GM23338 (cell line): ENCODE data around the gene KLHL22. TPM values are rescaled to one million over a fixed set of nuclear protein-coding genes. Genes with fewer than 3 reads are reported as not detected.
A peak's percentile ranks its signal among the peaks of the same experiment; 100 is the strongest.

Source experiments
- ATAC-seq: fragments of 200-7000 bp; cut with Tn5 transposase; 3 replicates; pipeline ENCODE4 v1.9.1; 2020
- DNase-seq: peaks from one replicate; pipeline ENCODE4 v3.0.0-alpha.2; 2015; ENCODE audit warnings: low spot score
- H2AFZ ChIP-seq: fragments of 200-600 bp; sonication (generic); 2 replicates; pipeline ENCODE4 v1.8.0; 2016; ENCODE audit warnings: antibody characterized with exemption, mild to moderate bottlenecking, moderate library complexity
- H3F3A ChIP-seq: fragments of 200-600 bp; sonication (generic); replicated peaks from 2 replicates; pipeline ENCODE4 v1.8.0; 2017; ENCODE audit warnings: antibody characterized with exemption, mixed run types, low read depth
- H3K27ac ChIP-seq: fragments of 200-600 bp; sonication (generic); 2 replicates; pipeline ENCODE4 v1.6.1; 2016; ENCODE audit warnings: low read depth
- H3K27me3 ChIP-seq: fragments of 200-600 bp; sonication (generic); 2 replicates; pipeline ENCODE4 v1.8.0; 2016; ENCODE audit warnings: mild to moderate bottlenecking, mixed run types, moderate library complexity; ENCODE audit not compliant: insufficient read depth
- H3K36me3 ChIP-seq: fragments of 200-600 bp; sonication (generic); 2 replicates; pipeline ENCODE4 v1.8.0; 2016; ENCODE audit warnings: mild to moderate bottlenecking; ENCODE audit not compliant: insufficient read depth
- H3K4me1 ChIP-seq: fragments of 200-600 bp; sonication (generic); 2 replicates; pipeline ENCODE4 v1.8.0; 2016; ENCODE audit warnings: mild to moderate bottlenecking, moderate library complexity; ENCODE audit not compliant: insufficient read depth
- H3K4me2 ChIP-seq: fragments of 200-600 bp; sonication (generic); 2 replicates; pipeline ENCODE4 v1.7.1; 2017; ENCODE audit warnings: mixed run types
- H3K4me3 ChIP-seq: fragments of 200-600 bp; sonication (generic); 2 replicates; pipeline ENCODE4 v1.6.1; 2016; ENCODE audit warnings: mixed run types
- H3K79me2 ChIP-seq: fragments of 200-600 bp; sonication (generic); replicated peaks from 2 replicates; pipeline ENCODE4 v1.8.0; 2017; ENCODE audit warnings: mild to moderate bottlenecking; ENCODE audit not compliant: insufficient read depth
- H3K9me2 ChIP-seq: fragments of 200-600 bp; sonication (generic); 2 replicates; pipeline ENCODE4 v1.8.0; 2017; ENCODE audit not compliant: insufficient read depth
- H4K20me1 ChIP-seq: fragments of 200-600 bp; sonication (generic); replicated peaks from 2 replicates; pipeline ENCODE4 v1.8.0; 2017; ENCODE audit warnings: mild to moderate bottlenecking; ENCODE audit not compliant: insufficient read depth
- H3K27ac Mint-ChIP-seq: 2 replicates; pipeline ENCODE4 v1.8.0; 2020; ENCODE audit warnings: inconsistent platforms, mild to moderate bottlenecking, moderate library complexity, mixed read lengths
- H3K27me3 Mint-ChIP-seq: 3 replicates; pipeline ENCODE4 v1.8.0; 2022; ENCODE audit warnings: low read depth, mild to moderate bottlenecking, moderate library complexity, mixed read lengths, inconsistent platforms; ENCODE audit not compliant: insufficient read depth, poor library complexity
- H3K36me3 Mint-ChIP-seq: 3 replicates; pipeline ENCODE4 v1.8.0; 2021; ENCODE audit warnings: low read depth, mild to moderate bottlenecking, inconsistent platforms, moderate library complexity, mixed read lengths
- H3K4me1 Mint-ChIP-seq: 3 replicates; pipeline ENCODE4 v1.8.0; 2020; ENCODE audit warnings: mild to moderate bottlenecking, inconsistent platforms, mixed read lengths
- H3K4me3 Mint-ChIP-seq: 3 replicates; pipeline ENCODE4 v1.8.0; 2021; ENCODE audit warnings: moderate library complexity, mild to moderate bottlenecking, inconsistent platforms, mixed read lengths
- H3K9me3 Mint-ChIP-seq: 3 replicates; pipeline ENCODE4 v1.8.0; 2020; ENCODE audit warnings: moderate library complexity, mild to moderate bottlenecking, inconsistent platforms, mixed read lengths
- POLR2AphosphoS5 ChIP-seq: IDR thresholded peaks from 2 replicates; pipeline ENCODE4 v1.6.1; 2016; ENCODE audit warnings: antibody characterized with exemption, low read depth
- polyA plus RNA-seq: library from polyadenylated mRNA; unstranded; fragments of >200 nt; fragmentation: Nextera tagmentation; extraction: Ambion mirVana; gene quantifications from 2 replicates; pipeline ENCODE4 v1.2.1, GENCODE V29; 2016
- total RNA-seq: library from RNA; depleted of rRNA; stranded (reverse); fragments of >200 nt; shearing (Covaris generic); gene quantifications from 2 replicates; pipeline ENCODE4 v1.2.3, GENCODE V29; 2014
- TF ChIP-seq, protein P1 (sequence below): fragments of 250-450 bp; sonication (Bioruptor Pico); IDR thresholded peaks from 2 replicates; pipeline ENCODE4 v1.5.0; 2020; ENCODE audit warnings: mild to moderate bottlenecking, moderate library complexity
- TF ChIP-seq, protein P2 (sequence below), 2 experiments: fragments of 200-600 bp in 1 of 2; sonication (generic) in 1 of 2; conservative IDR thresholded peaks; 2 replicates each; pipeline versions ENCODE4 v1.5.1 to v1.6.1; 2016 to 2017; ENCODE audit warnings: antibody characterized with exemption in 2 of 2, low read depth in 2 of 2, mild to moderate bottlenecking in 2 of 2, moderate library complexity in 1 of 2

KLHL22 gene
- total and polyA plus RNA-seq, 2 experiments from 2014 or later: 2.4 to 16.0 TPM

- H3K27ac ChIP-seq: no peak overlapping the region
- TF ChIP-seq, protein P1, sequence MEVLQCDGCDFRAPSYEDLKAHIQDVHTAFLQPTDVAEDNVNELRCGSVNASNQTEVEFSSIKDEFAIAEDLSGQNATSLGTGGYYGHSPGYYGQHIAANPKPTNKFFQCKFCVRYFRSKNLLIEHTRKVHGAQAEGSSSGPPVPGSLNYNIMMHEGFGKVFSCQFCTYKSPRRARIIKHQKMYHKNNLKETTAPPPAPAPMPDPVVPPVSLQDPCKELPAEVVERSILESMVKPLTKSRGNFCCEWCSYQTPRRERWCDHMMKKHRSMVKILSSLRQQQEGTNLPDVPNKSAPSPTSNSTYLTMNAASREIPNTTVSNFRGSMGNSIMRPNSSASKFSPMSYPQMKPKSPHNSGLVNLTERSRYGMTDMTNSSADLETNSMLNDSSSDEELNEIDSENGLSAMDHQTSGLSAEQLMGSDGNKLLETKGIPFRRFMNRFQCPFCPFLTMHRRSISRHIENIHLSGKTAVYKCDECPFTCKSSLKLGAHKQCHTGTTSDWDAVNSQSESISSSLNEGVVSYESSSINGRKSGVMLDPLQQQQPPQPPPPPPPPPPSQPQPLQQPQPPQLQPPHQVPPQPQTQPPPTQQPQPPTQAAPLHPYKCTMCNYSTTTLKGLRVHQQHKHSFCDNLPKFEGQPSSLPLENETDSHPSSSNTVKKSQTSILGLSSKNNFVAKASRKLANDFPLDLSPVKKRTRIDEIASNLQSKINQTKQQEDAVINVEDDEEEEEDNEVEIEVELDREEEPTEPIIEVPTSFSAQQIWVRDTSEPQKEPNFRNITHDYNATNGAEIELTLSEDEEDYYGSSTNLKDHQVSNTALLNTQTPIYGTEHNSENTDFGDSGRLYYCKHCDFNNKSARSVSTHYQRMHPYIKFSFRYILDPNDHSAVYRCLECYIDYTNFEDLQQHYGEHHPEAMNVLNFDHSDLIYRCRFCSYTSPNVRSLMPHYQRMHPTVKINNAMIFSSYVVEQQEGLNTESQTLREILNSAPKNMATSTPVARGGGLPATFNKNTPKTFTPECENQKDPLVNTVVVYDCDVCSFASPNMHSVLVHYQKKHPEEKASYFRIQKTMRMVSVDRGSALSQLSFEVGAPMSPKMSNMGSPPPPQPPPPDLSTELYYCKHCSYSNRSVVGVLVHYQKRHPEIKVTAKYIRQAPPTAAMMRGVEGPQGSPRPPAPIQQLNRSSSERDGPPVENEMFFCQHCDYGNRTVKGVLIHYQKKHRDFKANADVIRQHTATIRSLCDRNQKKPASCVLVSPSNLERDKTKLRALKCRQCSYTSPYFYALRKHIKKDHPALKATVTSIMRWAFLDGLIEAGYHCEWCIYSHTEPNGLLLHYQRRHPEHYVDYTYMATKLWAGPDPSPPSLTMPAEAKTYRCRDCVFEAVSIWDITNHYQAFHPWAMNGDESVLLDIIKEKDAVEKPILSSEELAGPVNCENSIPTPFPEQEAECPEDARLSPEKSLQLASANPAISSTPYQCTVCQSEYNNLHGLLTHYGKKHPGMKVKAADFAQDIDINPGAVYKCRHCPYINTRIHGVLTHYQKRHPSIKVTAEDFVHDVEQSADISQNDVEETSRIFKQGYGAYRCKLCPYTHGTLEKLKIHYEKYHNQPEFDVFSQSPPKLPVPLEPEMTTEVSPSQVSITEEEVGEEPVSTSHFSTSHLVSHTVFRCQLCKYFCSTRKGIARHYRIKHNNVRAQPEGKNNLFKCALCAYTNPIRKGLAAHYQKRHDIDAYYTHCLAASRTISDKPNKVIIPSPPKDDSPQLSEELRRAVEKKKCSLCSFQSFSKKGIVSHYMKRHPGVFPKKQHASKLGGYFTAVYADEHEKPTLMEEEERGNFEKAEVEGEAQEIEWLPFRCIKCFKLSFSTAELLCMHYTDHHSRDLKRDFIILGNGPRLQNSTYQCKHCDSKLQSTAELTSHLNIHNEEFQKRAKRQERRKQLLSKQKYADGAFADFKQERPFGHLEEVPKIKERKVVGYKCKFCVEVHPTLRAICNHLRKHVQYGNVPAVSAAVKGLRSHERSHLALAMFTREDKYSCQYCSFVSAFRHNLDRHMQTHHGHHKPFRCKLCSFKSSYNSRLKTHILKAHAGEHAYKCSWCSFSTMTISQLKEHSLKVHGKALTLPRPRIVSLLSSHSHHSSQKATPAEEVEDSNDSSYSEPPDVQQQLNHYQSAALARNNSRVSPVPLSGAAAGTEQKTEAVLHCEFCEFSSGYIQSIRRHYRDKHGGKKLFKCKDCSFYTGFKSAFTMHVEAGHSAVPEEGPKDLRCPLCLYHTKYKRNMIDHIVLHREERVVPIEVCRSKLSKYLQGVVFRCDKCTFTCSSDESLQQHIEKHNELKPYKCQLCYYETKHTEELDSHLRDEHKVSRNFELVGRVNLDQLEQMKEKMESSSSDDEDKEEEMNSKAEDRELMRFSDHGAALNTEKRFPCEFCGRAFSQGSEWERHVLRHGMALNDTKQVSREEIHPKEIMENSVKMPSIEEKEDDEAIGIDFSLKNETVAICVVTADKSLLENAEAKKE (CRISPR knock-in tag): no peak
- TF ChIP-seq POLR2AphosphoS5: peak; percentile 78
- H3K4me2 ChIP-seq: peak overlapping the region; percentile 76; the same call in 1 of the 2 replicates
- DNase-seq (peak; percentile 94), ATAC-seq (peak; percentile 74)
- H3K9me2 ChIP-seq: no peaks in the 10 kb centered on the region
- peaks cover 2% of the 10 kb centered on the region; the same call in 1 of the 2 replicates for H3K4me1 ChIP-seq
- peak overlapping the region; percentile 56 for H3K4me3 ChIP-seq
- Mint-ChIP-seq H3K4me1 (peaks cover 7% of the 10 kb centered on the region), H3K36me3 (peaks cover 4% of the 10 kb centered on the region), H3K9me3 (no peaks in the 10 kb centered on the region; the same call in 2 of the 3 replicates), H3K27ac (no peak overlapping the region), H3K27me3 (peaks cover 57% of the 10 kb centered on the region), H3K4me3 (peak overlapping the region; percentile 57)
- no peaks in the 10 kb centered on the region for H3K36me3 ChIP-seq
- H3K79me2 ChIP-seq: no peaks in the 10 kb centered on the region
- H3K27me3 ChIP-seq: peaks cover 58% of the 10 kb centered on the region
- H4K20me1 ChIP-seq: 0 out of 2 replicates have a peak, but pooled peaks cover 6% of the 10 kb centered on the region
- H3F3A ChIP-seq: no peaks in the 10 kb centered on the region
- no peak overlapping the region for H2AFZ ChIP-seq
Observed at GRCh38 chr22:20424932-20425565, 70.5 kb downstream of the KLHL22 start.

DNA sequence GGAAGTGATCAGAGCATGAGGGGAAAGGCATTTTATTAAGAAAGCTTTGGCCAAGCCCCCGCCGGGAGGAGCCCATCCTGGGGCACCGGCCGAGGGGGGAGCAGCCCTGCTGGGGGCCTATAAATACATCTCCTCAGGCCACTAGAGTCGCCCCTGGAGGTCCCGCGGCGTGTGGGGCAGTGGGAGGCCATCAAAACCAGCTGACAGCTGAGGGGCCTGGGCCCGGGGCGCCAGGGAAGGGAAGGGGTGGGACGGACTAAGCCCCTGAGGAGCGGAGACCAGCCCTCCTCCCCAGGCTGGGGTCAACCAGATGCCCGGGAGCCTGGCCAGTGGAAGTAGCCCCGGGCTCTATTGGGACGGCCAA lies 71.0 kb downstream of the KLHL22 start:
- Histone ChIP-seq H4K20me1 (0 out of 2 replicates have a peak, but pooled peaks cover 6% of the 10 kb centered on the region), H3K9me2 (no peaks in the 10 kb centered on the region), H3K27me3 (peaks cover 53% of the 10 kb centered on the region), H3K4me2 (peak overlapping the region; percentile 48; the same call in 1 of the 2 replicates), H3K27ac (no peak overlapping the region), H3K36me3 (no peaks in the 10 kb centered on the region), H3K4me1 (no peaks in the 10 kb centered on the region), H3F3A (no peaks in the 10 kb centered on the region), H2AFZ (no peak overlapping the region), H3K4me3 (0 out of 2 replicates have a peak overlapping the region, but pooled peaks have one; percentile 56), H3K79me2 (no peaks in the 10 kb centered on the region)
- peaks cover 7% of the 10 kb centered on the region for H3K4me1 Mint-ChIP-seq
- H3K9me3 Mint-ChIP-seq: no peaks in the 10 kb centered on the region; the same call in 2 of the 3 replicates
- peaks cover 52% of the 10 kb centered on the region for H3K27me3 Mint-ChIP-seq
- H3K4me3 Mint-ChIP-seq: no peak overlapping the region; the same call in 2 of the 3 replicates
- DNase-seq (no peak), ATAC-seq (no peak)
- H3K27ac Mint-ChIP-seq: no peak overlapping the region
- H3K36me3 Mint-ChIP-seq: peaks cover 4% of the 10 kb centered on the region
- TF ChIP-seq, protein P2, sequence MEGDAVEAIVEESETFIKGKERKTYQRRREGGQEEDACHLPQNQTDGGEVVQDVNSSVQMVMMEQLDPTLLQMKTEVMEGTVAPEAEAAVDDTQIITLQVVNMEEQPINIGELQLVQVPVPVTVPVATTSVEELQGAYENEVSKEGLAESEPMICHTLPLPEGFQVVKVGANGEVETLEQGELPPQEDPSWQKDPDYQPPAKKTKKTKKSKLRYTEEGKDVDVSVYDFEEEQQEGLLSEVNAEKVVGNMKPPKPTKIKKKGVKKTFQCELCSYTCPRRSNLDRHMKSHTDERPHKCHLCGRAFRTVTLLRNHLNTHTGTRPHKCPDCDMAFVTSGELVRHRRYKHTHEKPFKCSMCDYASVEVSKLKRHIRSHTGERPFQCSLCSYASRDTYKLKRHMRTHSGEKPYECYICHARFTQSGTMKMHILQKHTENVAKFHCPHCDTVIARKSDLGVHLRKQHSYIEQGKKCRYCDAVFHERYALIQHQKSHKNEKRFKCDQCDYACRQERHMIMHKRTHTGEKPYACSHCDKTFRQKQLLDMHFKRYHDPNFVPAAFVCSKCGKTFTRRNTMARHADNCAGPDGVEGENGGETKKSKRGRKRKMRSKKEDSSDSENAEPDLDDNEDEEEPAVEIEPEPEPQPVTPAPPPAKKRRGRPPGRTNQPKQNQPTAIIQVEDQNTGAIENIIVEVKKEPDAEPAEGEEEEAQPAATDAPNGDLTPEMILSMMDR (conservative IDR thresholded peaks at IDR 0.05; ENCODE audit: low read depth in 2 of 2): no peak
